Duodenal mucosa (tissue), 2 donors: ENCODE results near the gene SOWAHC.
"Not testable (repeated sequence)": the region's sequence is repeated elsewhere in the genome, so short reads cannot be mapped to it uniquely, and the experiment has no call there.

ENCODE experiments used
- H3K27ac ChIP-seq: one replicate; pipeline ENCODE4 v1.7.0; 2013; ENCODE audit warnings: low read depth, low read length
- H3K27me3 ChIP-seq, 2 donors: one replicate each; pipeline ENCODE4 v1.7.0; 2013; ENCODE audit warnings: low read length in 2 of 2, control low read depth in 1 of 2; ENCODE audit not compliant: insufficient read depth in 2 of 2, control insufficient read depth in 1 of 2
- H3K36me3 ChIP-seq, 2 donors: one replicate each; pipeline ENCODE4 v1.7.0; 2013; ENCODE audit warnings: low read length in 2 of 2, control low read depth in 1 of 2; ENCODE audit not compliant: insufficient read depth in 2 of 2, control insufficient read depth in 1 of 2
- H3K4me1 ChIP-seq, 2 donors: one replicate each; pipeline ENCODE4 v1.7.0; 2013; ENCODE audit warnings: low read length in 2 of 2, control low read depth in 1 of 2; ENCODE audit not compliant: insufficient read depth in 2 of 2, control insufficient read depth in 1 of 2
- H3K4me3 ChIP-seq, 2 donors: one replicate each; pipeline ENCODE4 v1.7.0; 2013; ENCODE audit warnings: low read length in 2 of 2, low read depth in 1 of 2
- H3K9ac ChIP-seq, 2 donors: one replicate each; pipeline ENCODE4 v1.7.0; 2013; ENCODE audit warnings: low read length in 2 of 2, low read depth in 1 of 2
- H3K9me3 ChIP-seq, 2 donors: one replicate each; pipeline ENCODE4 v1.7.0; 2013; ENCODE audit warnings: low read length in 2 of 2, control low read depth in 1 of 2; ENCODE audit not compliant: control insufficient read depth in 1 of 2

Gene SOWAHC, protein sequence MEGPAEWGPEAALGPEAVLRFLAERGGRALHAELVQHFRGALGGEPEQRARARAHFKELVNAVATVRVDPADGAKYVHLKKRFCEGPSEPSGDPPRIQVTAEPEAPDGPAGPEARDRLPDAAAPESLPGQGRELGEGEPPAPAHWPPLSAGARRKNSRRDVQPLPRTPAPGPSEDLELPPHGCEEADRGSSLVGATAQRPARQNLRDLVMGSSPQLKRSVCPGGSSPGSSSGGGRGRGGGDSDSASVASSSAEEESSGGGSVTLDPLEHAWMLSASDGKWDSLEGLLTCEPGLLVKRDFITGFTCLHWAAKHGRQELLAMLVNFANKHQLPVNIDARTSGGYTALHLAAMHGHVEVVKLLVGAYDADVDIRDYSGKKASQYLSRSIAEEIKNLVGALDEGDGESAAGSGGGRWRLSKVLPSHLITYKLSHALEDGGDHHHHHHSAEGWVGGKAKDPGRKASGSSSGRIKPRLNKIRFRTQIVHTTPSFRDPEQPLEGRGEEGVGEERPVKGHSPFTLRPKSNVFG

DNA sequence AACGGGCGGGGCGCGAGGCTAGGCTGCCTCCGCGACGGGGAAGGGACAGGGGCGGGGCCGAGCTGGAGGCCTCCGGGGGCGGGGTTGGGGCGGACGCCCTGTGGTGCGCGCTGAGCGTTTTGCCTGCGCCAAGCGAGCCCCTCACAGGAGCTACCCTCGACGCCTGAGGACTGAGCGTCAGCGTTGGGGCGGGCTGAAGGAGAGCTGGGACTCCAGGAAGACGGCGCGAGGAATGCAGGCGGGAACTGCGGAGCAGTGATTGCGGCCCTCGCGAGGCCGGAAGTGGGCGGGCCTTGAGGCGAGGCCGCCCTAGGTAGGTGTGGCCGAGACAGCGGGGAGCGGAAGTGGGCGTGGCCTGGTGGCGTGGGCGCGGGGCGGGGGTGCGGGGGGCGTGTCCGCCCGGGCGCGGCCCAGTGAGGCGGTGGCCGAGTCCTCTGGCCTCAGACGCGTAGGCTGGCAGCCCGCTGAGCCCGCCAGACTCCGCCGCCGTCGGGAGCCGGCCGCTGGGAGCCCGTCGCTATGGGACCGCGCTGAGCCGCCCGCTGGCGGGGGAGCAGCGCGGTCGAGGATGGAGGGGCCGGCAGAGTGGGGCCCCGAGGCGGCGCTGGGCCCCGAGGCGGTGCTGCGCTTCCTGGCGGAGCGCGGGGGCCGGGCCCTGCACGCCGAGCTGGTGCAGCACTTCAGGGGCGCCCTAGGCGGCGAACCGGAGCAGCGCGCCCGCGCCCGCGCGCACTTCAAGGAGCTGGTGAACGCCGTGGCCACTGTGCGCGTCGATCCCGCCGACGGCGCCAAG, at the start of gene SOWAHC, which contains the start of gene SEPTIN10:
SOWAHC (plus strand) TSS at position 443 of the 793 bp plus-strand sequence; CDS start at position 569, 126 bp downstream.
SEPTIN10 (minus strand) TSS at position 45 of the 793 bp plus-strand sequence. CDS start 139 bp downstream, outside the sequence.
- Histone ChIP-seq H3K4me1 (peaks cover 27 to 28% of the 10 kb centered on the region in 2 donors), H3K9me3 (no peaks in the 10 kb centered on the region), H3K36me3 (no peaks in the 10 kb centered on the region), H3K4me3 (peak within 1 kb of the TSS; percentile 71 to 87), H3K9ac (peak within 1 kb of the TSS; percentile 73 to 95), H3K27ac (peak within 1 kb of the TSS; percentile 95), H3K27me3 (no peaks in the 10 kb centered on the region)

DNA sequence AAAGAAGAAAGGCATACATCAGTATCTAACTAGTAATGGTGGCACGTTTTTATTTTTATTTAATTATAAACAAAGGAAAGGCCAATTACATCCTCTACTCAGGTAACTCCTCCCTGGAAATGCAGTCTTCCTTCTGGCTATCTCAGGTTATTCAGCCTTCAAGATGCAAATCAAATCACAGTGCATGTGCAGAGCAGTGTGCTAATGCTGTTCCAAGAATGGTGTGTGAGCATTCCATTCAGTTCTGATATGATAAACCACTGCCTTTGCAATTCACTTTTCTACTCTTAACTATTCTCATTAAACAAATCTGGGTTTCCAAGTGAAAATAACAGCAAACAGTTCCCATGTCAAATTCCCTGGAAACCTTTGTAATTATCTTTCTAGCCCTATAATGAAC, 38.8 kb upstream of the SOWAHC start:
- Histone ChIP-seq H3K9me3 (no peaks in the 10 kb centered on the region), H3K36me3 (no peaks in the 10 kb centered on the region), H3K4me1 (no peaks in the 10 kb centered on the region), H3K27ac (no peak overlapping the region), H3K27me3 (no peaks in the 10 kb centered on the region), H3K4me3 (no peak overlapping the region), H3K9ac (no peak overlapping the region)

DNA sequence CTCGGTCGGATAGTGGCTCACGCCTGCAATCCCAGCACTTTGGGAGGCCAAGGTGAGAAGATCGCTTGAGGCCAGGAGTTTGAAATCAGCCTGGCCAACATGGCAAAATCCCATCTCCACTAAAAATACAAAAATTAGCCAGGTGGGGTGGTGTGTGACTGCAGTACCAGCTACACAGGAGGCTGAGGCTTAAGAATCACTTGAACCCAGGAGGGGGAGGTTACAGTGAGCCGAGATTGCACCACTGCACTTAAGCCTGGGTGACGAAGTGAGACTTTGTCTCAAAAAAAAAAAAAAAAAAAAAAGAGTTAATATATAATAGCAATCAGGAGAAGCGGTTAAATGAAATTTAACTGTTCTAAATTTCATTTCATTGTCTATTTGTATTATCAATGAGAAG, 36.5 kb upstream of the SOWAHC start:
- not testable (repeated sequence) for H3K27ac ChIP-seq, H3K4me1 ChIP-seq, H3K27me3 ChIP-seq, H3K4me3 ChIP-seq, H3K36me3 ChIP-seq, H3K9me3 ChIP-seq, H3K9ac ChIP-seq

DNA sequence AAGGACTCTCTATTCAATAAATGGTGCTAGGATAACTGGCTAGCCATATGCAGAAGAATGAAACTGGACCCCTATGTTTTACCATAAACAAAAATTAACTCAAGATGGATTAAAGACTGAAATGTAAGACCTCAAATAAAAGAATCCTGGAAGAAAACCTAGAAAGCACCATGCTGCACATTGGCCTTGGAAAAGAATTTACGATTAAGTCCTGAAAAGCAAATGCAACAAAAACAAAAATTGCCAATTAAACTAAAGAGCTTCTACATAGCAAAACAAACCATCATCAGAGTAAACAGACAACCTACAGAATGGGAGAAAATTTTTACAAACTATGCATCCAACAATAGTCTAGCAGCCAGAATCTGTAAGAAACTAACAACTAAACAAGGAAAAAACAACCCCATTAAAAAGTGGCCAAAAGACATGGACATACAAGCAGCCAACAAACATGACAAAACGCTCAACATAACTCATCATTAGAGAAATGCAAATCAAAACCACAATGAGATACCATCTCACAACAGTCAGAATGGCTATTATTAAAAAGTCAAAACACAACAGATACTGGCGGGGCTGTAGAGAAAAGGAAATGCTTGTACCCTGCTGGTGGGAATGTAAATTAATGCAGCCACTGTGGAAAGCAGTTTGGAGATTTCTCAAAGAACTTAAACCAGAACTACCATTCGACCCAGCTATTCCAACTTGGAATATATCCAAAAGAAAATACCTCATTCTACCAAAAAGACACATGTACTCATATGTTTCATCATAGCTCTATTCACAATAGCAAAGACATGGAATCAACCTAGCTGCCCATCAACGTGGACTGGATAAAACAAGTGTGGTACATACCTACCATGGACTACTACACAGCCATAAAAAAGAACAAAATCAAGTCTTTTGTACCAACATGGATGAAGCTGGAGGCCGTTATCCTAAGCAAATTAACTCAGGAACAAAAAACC, 31.0 kb upstream of the SOWAHC start:
- H3K27ac ChIP-seq: no peak overlapping the region
- H3K36me3 ChIP-seq: peaks cover 0 to 10% of the 10 kb centered on the region in 2 donors
- no peaks in the 10 kb centered on the region for H3K9me3 ChIP-seq
- no peak overlapping the region for H3K4me3 ChIP-seq
- H3K4me1 ChIP-seq: peaks cover 5 to 8% of the 10 kb centered on the region in 2 donors
- no peak overlapping the region for H3K9ac ChIP-seq
- no peaks in the 10 kb centered on the region for H3K27me3 ChIP-seq

DNA sequence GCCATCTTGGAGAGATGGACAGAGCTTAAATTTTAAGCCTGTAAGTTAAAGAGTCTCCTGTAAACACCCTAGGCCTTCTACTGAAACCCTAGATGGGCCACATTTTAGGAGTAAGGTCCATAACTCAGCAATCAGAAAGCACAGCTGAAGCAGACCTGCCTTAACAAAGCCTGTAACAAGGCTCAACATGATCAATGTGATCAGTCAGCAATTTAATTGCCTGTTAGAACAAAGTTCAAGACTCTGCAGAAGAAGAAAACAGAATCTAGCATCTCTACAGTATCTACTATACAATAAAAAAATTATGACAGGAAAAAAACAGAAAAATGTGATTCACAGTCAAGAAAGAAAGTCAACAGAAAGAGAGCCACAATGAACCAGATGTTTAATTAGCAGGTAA, 27.5 kb upstream of the SOWAHC start:
- H3K4me3 ChIP-seq: no peak overlapping the region
- peaks cover 0 to 6% of the 10 kb centered on the region in 2 donors for H3K36me3 ChIP-seq
- H3K9me3 ChIP-seq: no peaks in the 10 kb centered on the region
- no peaks in the 10 kb centered on the region for H3K27me3 ChIP-seq
- peaks cover 5 to 8% of the 10 kb centered on the region in 2 donors for H3K4me1 ChIP-seq
- no peak overlapping the region for H3K27ac ChIP-seq
- H3K9ac ChIP-seq: no peak overlapping the region

DNA sequence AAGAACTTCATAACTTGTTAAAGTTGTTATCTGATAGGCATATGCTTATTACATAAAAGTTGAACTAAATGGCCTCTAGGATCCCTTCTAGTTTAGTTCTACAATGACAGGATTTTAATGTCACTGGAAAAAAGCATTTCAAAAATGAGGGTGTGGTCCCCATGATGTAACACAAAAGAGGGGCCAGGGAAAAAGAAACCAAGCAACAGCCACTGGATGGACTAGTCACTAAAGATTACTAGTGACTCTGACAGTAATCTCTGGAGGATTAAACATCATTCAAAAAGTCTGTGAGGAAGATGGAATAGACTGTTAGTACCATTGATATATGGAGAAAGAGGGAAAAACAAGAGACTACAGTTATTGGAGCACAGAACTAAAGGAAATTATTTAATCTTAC, 23.0 kb upstream of the SOWAHC start:
- Histone ChIP-seq H3K27me3 (no peaks in the 10 kb centered on the region), H3K9ac (no peak overlapping the region), H3K4me3 (no peak overlapping the region), H3K9me3 (no peaks in the 10 kb centered on the region), H3K4me1 (peaks cover 5 to 8% of the 10 kb centered on the region in 2 donors), H3K36me3 (no peaks in the 10 kb centered on the region), H3K27ac (no peak overlapping the region)

DNA sequence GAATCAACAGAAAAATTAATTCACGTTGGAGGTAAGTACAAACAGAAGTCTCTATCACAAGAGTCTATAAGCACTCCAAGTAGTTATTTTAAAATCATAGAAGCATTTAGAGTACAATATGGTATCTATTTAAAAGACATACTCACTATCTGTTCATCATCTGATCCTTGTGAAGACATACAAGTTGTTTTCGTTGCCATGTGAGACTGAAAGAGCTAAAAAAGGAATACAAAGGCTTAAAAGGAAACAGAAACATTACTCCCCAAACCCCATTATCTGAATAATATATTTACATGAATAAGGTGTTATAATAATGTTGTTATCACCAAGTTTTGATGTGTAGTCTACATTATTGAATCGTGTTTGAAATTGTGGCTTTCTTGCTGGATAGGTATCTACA, 21.3 kb upstream of the SOWAHC start:
- no peaks in the 10 kb centered on the region for H3K9me3 ChIP-seq
- H3K9ac ChIP-seq: no peak overlapping the region
- H3K36me3 ChIP-seq: no peaks in the 10 kb centered on the region
- no peaks in the 10 kb centered on the region for H3K27me3 ChIP-seq
- H3K4me3 ChIP-seq: no peak overlapping the region
- H3K27ac ChIP-seq: no peak overlapping the region
- no peaks in the 10 kb centered on the region for H3K4me1 ChIP-seq

DNA sequence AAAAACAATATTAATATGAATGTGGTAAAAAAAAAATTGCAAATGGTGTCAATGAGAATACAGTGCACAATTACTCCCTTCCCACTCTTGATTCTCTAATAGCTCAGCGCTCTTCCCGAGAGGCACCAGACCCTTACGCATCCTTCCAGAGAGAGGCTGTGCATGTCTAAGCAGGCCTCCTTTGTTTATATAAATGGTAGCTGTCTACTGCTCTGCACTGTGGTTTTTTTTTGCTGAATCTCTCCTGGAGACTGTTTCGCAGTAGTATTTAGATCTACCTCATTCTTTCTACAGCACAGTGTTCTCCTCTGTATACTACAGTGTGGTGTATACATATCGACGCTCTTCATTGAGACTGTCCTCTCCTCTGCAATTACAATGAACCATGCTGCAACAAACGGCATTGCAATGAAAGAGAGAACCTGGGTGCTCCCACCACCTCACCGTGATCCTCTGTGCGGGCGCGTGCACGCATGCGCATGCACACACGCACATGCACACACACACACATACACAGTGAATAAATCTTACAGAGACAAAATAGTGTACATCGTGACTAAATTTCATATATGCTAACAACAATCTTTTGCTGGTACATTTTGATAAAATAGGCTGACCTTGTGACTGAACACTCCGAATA, 19.8 kb upstream of the SOWAHC start:
- no peak overlapping the region for H3K27ac ChIP-seq
- no peaks in the 10 kb centered on the region for H3K4me1 ChIP-seq
- no peaks in the 10 kb centered on the region for H3K36me3 ChIP-seq
- no peak overlapping the region for H3K4me3 ChIP-seq
- no peak overlapping the region for H3K9ac ChIP-seq
- H3K27me3 ChIP-seq: no peaks in the 10 kb centered on the region
- H3K9me3 ChIP-seq: no peaks in the 10 kb centered on the region

DNA sequence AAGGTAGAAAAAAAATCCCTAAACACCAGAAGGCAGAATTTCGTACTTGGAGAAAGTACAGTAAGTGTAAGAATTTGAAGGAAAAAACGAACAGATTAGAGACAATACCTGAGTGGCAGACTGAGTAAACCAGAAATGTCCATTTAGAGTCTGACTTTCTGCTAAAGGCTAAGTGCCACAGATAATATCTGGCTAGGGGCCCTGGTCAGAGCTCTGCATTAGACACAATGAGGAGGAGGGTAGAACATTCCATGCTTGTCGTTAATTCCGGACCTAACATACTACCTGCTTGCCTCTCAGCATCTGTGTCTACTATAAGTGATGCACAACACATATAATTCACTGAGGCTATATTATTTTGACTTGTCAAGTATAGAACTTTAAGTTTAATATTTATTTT, 18.5 kb upstream of the SOWAHC start:
- H3K27me3 ChIP-seq: no peaks in the 10 kb centered on the region
- H3K27ac ChIP-seq: no peak overlapping the region
- H3K4me3 ChIP-seq: no peak overlapping the region
- H3K36me3 ChIP-seq: no peaks in the 10 kb centered on the region
- no peaks in the 10 kb centered on the region for H3K4me1 ChIP-seq
- no peaks in the 10 kb centered on the region for H3K9me3 ChIP-seq
- H3K9ac ChIP-seq: no peak overlapping the region
